Chondrocyte (in vitro differentiated cells): ENCODE results near the gene SYT17. TPM values are rescaled to one million over a fixed set of nuclear protein-coding genes. Genes with fewer than 3 reads are reported as not detected.

Source experiments
- DNase-seq: peaks from one replicate; pipeline ENCODE4 v3.0.0; 2021; ENCODE audit warnings: mixed read lengths, low spot score
- H3K27ac Mint-ChIP-seq: one replicate; pipeline ENCODE4 v1.8.0; 2021; ENCODE audit warnings: mild to moderate bottlenecking, moderate library complexity, mixed read lengths; ENCODE audit not compliant: unreplicated experiment
- H3K27me3 Mint-ChIP-seq: 2 replicates; pipeline ENCODE4 v1.8.0; 2021; ENCODE audit warnings: low read depth, mixed read lengths
- H3K36me3 Mint-ChIP-seq: 2 replicates; pipeline ENCODE4 v1.8.0; 2021; ENCODE audit warnings: low read depth, mixed read lengths
- H3K4me1 Mint-ChIP-seq: 2 replicates; pipeline ENCODE4 v1.8.0; 2021; ENCODE audit warnings: low read depth, mild to moderate bottlenecking, mixed read lengths
- H3K4me3 Mint-ChIP-seq: one replicate; pipeline ENCODE4 v1.8.0; 2021; ENCODE audit warnings: mild to moderate bottlenecking, moderate library complexity, mixed read lengths; ENCODE audit not compliant: unreplicated experiment
- H3K9me3 Mint-ChIP-seq: 2 replicates; pipeline ENCODE4 v1.8.0; 2021; ENCODE audit warnings: low read depth, mixed read lengths
- CTCF ChIP-seq: fragments of 200-600 bp; sonication (generic); IDR thresholded peaks from 2 replicates; pipeline ENCODE4 v1.5.0; 2021; ENCODE audit warnings: antibody characterized with exemption, mild to moderate bottlenecking, moderate library complexity
- total RNA-seq: library from RNA; stranded (reverse); gene quantifications from 3 replicates; pipeline ENCODE4 v1.2.1, GENCODE V29; 2021

Gene SYT17
- total RNA-seq, 1 donor from 2014 or later, result 0.97 TPM

- Mint-ChIP-seq H3K27ac (no peak overlapping the region), H3K4me1 (no peaks in the 10 kb centered on the region), H3K9me3 (peaks cover 15% of the 10 kb centered on the region), H3K27me3 (peaks cover 13% of the 10 kb centered on the region), H3K4me3 (no peak overlapping the region), H3K36me3 (no peaks in the 10 kb centered on the region)
- DNase-seq, result no peak
- no peak for TF ChIP-seq CTCF
Observed at GRCh38 chr16:19203374-19203966, 35.4 kb downstream of the SYT17 start.

- H3K4me3 Mint-ChIP-seq, result no peak overlapping the region
- H3K4me1 Mint-ChIP-seq, result no peaks in the 10 kb centered on the region
- no peak overlapping the region for H3K27ac Mint-ChIP-seq
- DNase-seq, result no peak
- H3K9me3 Mint-ChIP-seq, result peaks cover 3% of the 10 kb centered on the region
- peaks cover 3% of the 10 kb centered on the region for H3K27me3 Mint-ChIP-seq
- no peaks in the 10 kb centered on the region for H3K36me3 Mint-ChIP-seq
- no peak for TF ChIP-seq CTCF
Observed at GRCh38 chr16:19210280-19210924, 42.4 kb downstream of the SYT17 start.

GRCh38 chr16:19210968-19211367, 42.9 kb downstream of the SYT17 start:
- no peak overlapping the region for H3K4me3 Mint-ChIP-seq
- no peaks in the 10 kb centered on the region for H3K36me3 Mint-ChIP-seq
- H3K9me3 Mint-ChIP-seq, result peaks cover 3% of the 10 kb centered on the region
- DNase-seq, result no peak
- H3K27ac Mint-ChIP-seq, result no peak overlapping the region
- TF ChIP-seq CTCF, result no peak
- H3K4me1 Mint-ChIP-seq, result no peaks in the 10 kb centered on the region
- peaks cover 3% of the 10 kb centered on the region for H3K27me3 Mint-ChIP-seq

GRCh38 chr16:19212059-19212458, 44.0 kb downstream of the SYT17 start:
- no peak for DNase-seq
- peaks cover 3% of the 10 kb centered on the region for H3K27me3 Mint-ChIP-seq
- no peak overlapping the region for H3K27ac Mint-ChIP-seq
- H3K9me3 Mint-ChIP-seq, result peaks cover 3% of the 10 kb centered on the region
- no peaks in the 10 kb centered on the region for H3K36me3 Mint-ChIP-seq
- no peaks in the 10 kb centered on the region for H3K4me1 Mint-ChIP-seq
- no peak for TF ChIP-seq CTCF
- H3K4me3 Mint-ChIP-seq, result no peak overlapping the region

- no peaks in the 10 kb centered on the region for H3K36me3 Mint-ChIP-seq
- no peak for DNase-seq
- H3K27me3 Mint-ChIP-seq, result peaks cover 5% of the 10 kb centered on the region
- no peak for TF ChIP-seq CTCF
- peaks cover 3% of the 10 kb centered on the region for H3K9me3 Mint-ChIP-seq
- H3K4me1 Mint-ChIP-seq, result no peaks in the 10 kb centered on the region
- H3K4me3 Mint-ChIP-seq, result no peak overlapping the region
- no peak overlapping the region for H3K27ac Mint-ChIP-seq
Observed at GRCh38 chr16:19213885-19214284, 45.8 kb downstream of the SYT17 start.
